Measurements from ENCODE around the gene ADAMTS20. TPM values are rescaled to one million over a fixed set of nuclear protein-coding genes. Genes with fewer than 3 reads are reported as not detected.
"Not testable (repeated sequence)": the region's sequence is repeated elsewhere in the genome, so short reads cannot be mapped to it uniquely, and the experiment has no call there.

The ADAMTS20 gene
- total and polyA plus RNA-seq, 7 donors = not detected

DNA sequence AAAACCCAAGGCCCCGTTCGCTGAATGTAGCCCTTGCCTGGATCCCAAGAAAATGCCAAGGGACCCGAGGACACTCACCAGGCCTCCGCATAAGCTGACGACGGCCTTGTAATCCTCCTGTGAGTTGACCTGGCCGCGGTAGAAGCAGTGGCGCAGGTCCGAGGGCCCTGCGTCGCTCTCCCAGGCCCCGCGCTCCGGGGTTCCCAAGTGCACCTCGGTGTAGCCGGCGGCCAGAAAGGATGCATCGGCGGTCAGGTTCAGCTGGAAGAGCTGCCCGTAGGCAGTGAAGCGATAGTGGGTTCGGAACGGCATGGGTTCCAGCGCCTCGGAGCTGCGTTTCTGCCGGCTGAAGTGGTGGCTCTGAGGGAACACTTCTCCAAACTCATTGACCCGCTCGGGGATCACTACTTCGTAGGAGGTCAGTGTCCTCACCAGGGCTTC, 1.2 kb downstream of the ADAMTS20 start:
- peaks cover 0 to 9% (median 1%) of the 10 kb centered on the region in 4 donors for H3K9me3 ChIP-seq
- peaks cover 0 to 10% (median 4%) of the 10 kb centered on the region in 4 donors for H3K4me1 ChIP-seq
- H3K36me3 ChIP-seq = no peaks in the 10 kb centered on the region
- TF ChIP-seq, protein P1, sequence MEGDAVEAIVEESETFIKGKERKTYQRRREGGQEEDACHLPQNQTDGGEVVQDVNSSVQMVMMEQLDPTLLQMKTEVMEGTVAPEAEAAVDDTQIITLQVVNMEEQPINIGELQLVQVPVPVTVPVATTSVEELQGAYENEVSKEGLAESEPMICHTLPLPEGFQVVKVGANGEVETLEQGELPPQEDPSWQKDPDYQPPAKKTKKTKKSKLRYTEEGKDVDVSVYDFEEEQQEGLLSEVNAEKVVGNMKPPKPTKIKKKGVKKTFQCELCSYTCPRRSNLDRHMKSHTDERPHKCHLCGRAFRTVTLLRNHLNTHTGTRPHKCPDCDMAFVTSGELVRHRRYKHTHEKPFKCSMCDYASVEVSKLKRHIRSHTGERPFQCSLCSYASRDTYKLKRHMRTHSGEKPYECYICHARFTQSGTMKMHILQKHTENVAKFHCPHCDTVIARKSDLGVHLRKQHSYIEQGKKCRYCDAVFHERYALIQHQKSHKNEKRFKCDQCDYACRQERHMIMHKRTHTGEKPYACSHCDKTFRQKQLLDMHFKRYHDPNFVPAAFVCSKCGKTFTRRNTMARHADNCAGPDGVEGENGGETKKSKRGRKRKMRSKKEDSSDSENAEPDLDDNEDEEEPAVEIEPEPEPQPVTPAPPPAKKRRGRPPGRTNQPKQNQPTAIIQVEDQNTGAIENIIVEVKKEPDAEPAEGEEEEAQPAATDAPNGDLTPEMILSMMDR (IDR thresholded peaks at IDR 0.05) = no peak
- TF ChIP-seq POLR2A (IDR thresholded peaks at IDR 0.05) = no peak
- TF ChIP-seq POLR2AphosphoS5 (IDR thresholded peaks at IDR 0.05) = no peak
- no peak for TF ChIP-seq EP300 (IDR thresholded peaks at IDR 0.05)
- intact Hi-C loops (cut with DNase I) = no loop called here
- WGBS, 2 donors = 11 to 29% methylated on average over 31 of the region's 31 CpGs
- no peak overlapping the region for H3K27ac ChIP-seq
- H3K4me3 ChIP-seq = no peak overlapping the region
- peaks cover 5 to 39% (median 14%) of the 10 kb centered on the region in 3 donors for H3K27me3 ChIP-seq
- DNase-seq = no peak

DNA sequence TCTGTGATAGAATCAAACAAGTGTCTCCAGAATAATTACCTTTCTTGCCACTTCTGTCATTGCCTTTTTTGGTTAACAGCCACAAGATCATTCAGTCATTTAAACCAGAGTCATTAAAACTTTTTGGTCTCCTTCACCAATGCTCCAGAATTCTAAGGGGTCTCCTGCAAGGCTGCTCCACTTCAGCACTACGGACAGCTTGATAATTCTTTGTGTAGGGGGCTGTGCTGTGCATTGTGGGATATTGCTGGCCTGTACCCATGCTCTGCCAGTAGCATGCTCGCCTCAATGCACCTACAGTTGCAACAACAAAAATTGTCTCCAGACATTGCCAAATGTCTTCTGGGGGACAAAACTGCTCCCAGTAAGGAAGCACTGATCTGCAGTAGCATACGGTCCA, 7.3 kb downstream of the ADAMTS20 start:
- Histone ChIP-seq H3K4me3 (no peak overlapping the region), H3K27me3 (peaks cover 0 to 2% (median 0%) of the 10 kb centered on the region in 3 donors), H3K27ac (no peak overlapping the region), H3K9me3 (no peaks in the 10 kb centered on the region), H3K36me3 (no peaks in the 10 kb centered on the region), H3K4me1 (no peaks in the 10 kb centered on the region)
- intact Hi-C loops (cut with DNase I) = no loop called here
- 79 to 83% methylated on average over 3 of the region's 3 CpGs for WGBS, 2 donors
- DNase-seq = no peak
- TF ChIP-seq, protein P1 (IDR thresholded peaks at IDR 0.05) = no peak
- no peak for TF ChIP-seq POLR2A (IDR thresholded peaks at IDR 0.05)
- no peak for TF ChIP-seq POLR2AphosphoS5 (IDR thresholded peaks at IDR 0.05)
- TF ChIP-seq EP300 (IDR thresholded peaks at IDR 0.05) = no peak

DNA sequence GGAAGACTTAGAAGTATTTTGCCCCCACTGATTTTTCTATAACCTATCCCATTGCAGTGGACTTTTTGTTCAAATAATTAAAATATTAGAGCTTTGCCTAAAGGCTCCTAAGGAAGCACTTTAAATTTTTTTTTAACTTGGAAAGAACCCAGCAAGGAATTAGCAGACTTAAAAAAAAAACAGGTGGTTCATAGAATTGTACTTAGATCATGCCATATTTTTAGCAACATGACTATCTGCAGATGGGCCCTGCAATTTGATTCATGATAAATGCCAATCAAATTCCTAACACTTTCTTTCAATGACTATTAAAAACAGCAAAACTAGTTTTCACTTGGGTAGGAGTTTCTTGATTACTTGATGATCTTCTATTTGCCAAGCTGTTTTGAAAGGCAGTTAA, 11.5 kb downstream of the ADAMTS20 start:
- Histone ChIP-seq H3K36me3 (no peaks in the 10 kb centered on the region), H3K9me3 (no peaks in the 10 kb centered on the region), H3K4me1 (no peaks in the 10 kb centered on the region), H3K4me3 (no peak overlapping the region), H3K27me3 (no peaks in the 10 kb centered on the region), H3K27ac (no peak overlapping the region)
- DNase-seq = no peak
- intact Hi-C loops (cut with DNase I) = no loop called here
- no peak for TF ChIP-seq EP300 (IDR thresholded peaks at IDR 0.05)
- TF ChIP-seq, protein P1 (IDR thresholded peaks at IDR 0.05) = no peak
- no peak for TF ChIP-seq POLR2AphosphoS5 (IDR thresholded peaks at IDR 0.05)
- no peak for TF ChIP-seq POLR2A (IDR thresholded peaks at IDR 0.05)

DNA sequence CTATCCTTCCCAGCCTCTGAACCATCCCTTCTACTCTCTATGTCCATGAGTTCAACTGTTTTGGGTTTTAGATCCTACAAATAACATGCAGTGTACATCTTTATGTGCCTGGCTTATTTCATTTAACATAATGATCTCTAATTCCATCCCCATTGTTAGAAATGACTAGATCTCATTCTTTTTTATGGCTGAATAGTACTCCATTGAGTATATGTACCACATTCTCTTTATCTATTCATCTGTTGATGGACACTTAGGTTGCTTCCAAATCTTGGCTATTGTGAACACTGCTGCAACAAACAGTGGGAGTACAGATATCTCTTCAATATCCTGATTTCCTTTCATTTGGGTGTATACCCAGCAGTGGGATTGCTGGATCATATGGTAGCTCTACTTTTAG, 14.3 kb downstream of the ADAMTS20 start:
- DNase-seq; H3K36me3 ChIP-seq; H3K4me3 ChIP-seq; H3K27me3 ChIP-seq; intact Hi-C loops (cut with DNase I); H3K27ac ChIP-seq; H3K4me1 ChIP-seq; H3K9me3 ChIP-seq: not testable (repeated sequence)

DNA sequence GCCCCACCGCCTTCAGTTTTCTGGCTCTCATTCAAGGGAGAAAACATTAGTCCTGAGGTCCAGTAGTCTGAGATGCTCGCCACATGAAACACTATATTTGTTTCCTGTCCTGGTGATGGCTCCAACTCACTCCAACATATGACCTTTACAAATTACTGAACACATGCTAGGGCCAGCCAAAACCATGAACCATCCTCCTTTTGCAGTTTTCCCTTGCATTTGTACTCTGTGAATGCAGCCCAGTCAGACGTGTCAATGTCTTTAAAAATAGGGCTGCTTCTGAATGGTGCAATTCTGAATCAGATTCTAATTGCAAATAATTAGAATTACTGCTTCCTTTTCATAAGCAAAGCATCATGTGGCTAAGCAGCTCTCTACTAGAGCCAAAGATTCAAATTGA, 36.0 kb downstream of the ADAMTS20 start:
- no peaks in the 10 kb centered on the region for H3K4me1 ChIP-seq
- WGBS, 2 donors = 72 to 85% methylated on average over 3 of the region's 3 CpGs
- TF ChIP-seq EP300 (IDR thresholded peaks at IDR 0.05) (no peak), POLR2AphosphoS5 (IDR thresholded peaks at IDR 0.05) (no peak), POLR2A (IDR thresholded peaks at IDR 0.05) (no peak)
- TF ChIP-seq, protein P1 (IDR thresholded peaks at IDR 0.05) = no peak
- no peaks in the 10 kb centered on the region for H3K9me3 ChIP-seq
- intact Hi-C loops (cut with DNase I) = no loop called here
- no peak for DNase-seq
- no peaks in the 10 kb centered on the region for H3K27me3 ChIP-seq
- no peak overlapping the region for H3K4me3 ChIP-seq
- H3K36me3 ChIP-seq = no peaks in the 10 kb centered on the region
- H3K27ac ChIP-seq = no peak overlapping the region
